Daoy (cell line): Measurements from ENCODE around the gene P2RX1. TPM values are rescaled to one million over a fixed set of nuclear protein-coding genes. Genes with fewer than 3 reads are reported as not detected.

ENCODE experiments used
- DNase-seq: peaks from one replicate; pipeline ENCODE4 v3.0.0-alpha.2; 2015; ENCODE audit warnings: low read depth
- total RNA-seq: library from RNA; depleted of rRNA; stranded (reverse); fragments of >200 nt; shearing (Covaris generic); gene quantifications from 2 replicates; pipeline ENCODE4 v1.2.3, GENCODE V29; 2014; rRNA removed

P2RX1 gene
- not detected in 2 replicates for total RNA-seq

DNA sequence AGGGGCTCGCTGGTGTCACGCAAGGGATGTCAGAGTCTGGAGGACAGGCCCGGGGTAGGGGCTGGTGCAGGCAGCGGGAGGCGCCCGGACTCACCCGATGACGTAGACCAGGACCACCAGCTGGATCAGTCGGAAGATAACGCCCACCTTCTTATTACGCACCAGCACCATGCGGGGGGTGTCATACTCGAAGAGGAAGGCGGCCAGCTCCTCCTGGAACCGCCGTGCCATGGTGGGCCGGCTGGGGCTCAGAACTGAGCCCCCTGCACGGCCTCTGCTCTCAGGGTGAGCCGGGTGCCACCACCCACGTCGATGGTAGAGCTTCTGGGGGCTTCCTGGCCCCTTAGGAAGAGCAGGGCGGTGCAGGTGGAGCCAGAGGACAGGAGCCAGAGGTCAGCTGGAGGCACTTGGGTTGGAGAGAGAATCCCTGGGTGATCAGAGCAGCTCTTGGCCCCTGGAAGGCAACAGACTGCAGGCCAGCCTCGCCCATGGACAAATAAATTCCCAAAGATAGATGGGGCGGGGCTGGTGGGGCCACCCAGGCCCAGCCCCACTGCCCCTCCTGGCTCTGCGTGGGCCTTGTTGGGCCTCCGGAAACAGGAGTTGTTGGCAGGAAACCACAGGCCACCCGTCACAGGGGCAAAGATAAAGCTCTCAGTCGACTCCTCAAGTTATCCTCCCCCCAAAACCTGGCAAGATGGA lies at the start of gene P2RX1:
Gene P2RX1 (minus strand): TSS at position 471 of the 702 bp plus-strand sequence. CDS start 240 bp downstream, at position 231.
- DNase-seq = peak; percentile 60

- peak; percentile 72 for DNase-seq
These were observed 49.0 kb upstream of the P2RX1 start for GRCh38 chr17:3965118-3965800.

DNA sequence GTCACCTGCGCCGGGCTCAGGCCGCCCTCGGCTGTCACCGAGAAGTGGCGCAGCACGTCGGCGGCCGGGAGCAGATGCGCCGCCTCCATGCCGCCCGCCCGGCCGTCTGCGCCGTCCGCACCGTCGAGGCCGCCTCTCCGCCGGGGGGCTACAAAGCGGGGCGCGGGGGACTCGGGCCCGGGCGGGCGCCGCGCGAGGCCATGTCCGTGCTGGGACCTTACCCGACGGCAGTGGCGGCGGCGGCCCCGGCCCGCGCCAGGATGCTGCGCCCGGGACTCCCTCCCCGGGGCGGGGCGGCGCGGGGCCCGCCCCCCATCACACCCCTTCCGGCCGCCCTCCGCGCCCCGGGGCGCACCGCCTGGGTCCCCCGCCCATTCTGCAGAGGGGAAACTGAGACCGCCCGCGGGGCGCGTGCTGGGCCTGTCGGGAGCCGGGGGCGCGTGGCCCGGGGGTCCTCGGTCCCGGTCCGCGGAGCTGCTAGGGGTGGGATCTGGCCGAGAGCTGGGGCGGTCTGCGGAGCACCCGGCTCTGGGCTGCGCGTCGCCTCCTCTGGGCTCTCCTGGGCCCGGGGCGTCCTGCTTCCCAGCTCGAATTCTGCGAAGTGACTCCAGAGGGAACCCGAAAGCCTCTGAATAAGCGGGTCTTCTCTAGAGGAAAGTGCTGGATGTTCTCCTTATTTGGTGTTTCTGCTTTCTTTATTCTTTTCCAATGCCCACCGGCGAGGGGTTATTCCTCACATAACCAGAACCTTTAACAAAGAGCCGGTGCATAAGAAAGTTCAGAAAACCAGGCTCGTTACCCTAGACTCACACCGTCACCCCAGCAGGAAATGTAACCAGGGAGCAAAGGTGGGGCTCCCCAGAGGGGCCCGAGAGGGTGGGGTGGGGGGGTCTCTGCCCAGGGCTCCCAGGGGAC lies 48.2 kb upstream of the P2RX1 start, which contains the start of gene ATP2A3:
Gene ATP2A3 (minus strand): TSS at position 235 of the 915 bp plus-strand sequence. CDS start 146 bp downstream, at position 89.
- peak; percentile 42 for DNase-seq

DNA sequence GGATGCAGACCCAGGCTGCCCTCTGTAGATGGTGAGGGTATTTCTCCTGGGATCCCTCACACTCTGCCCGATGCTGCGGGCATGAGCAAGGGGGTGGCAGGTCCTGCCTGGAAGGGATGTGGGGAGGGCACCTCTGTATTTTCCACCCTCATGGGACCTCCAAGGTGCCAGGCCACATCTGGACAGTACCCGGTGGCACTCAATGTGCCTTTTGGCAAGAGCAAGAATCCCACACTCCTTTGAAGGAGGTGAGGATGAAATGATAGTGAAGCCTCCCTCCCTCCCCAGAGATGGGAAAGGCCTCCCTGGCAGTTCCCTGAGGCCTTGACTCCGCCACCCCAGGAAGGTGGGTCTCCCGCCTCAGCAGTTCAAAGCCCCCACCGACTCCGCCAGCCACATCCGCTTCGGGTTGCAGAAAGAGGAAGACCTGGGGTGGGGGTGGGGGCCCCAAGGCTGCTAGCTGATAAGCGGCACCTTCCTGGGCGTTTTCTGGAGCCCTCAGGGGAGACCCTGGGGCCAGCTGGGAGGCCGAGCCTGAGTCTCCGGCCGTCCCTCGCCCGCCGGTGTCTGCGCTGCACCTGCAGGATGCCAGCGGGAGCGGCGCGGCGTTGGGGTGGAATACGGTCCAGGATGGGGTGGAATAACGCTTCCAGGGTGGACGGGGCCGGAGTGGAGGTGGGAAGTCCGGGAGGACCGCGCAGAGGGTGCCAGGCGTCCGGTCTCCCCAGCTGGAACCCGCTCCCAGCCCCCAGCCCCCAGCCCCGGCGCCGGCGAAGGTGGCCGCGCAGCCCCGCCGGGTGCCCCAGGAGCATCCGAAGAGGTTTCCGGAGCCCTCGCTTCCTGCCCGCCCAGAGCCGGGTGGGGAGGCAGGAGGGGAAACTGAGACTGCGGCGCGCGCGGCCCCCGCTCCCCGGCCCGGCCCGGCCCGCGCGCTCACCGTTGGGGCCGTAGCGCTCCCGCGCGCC lies 47.3 kb upstream of the P2RX1 start:
- no peak for DNase-seq

DNA sequence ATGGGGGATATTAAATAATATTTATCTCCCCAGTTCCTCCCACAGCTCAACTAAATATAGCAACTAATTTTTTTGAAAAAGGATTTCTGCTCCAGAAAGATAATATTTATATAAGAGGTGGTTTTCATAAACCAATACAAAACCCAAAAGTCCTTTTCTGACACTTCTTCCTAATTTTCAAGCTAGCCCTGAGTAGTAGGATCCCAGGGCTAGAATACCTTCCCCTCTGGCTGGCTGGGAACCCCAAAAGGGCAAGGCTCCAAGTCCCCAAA lies 46.6 kb upstream of the P2RX1 start:
- DNase-seq = no peak

DNA sequence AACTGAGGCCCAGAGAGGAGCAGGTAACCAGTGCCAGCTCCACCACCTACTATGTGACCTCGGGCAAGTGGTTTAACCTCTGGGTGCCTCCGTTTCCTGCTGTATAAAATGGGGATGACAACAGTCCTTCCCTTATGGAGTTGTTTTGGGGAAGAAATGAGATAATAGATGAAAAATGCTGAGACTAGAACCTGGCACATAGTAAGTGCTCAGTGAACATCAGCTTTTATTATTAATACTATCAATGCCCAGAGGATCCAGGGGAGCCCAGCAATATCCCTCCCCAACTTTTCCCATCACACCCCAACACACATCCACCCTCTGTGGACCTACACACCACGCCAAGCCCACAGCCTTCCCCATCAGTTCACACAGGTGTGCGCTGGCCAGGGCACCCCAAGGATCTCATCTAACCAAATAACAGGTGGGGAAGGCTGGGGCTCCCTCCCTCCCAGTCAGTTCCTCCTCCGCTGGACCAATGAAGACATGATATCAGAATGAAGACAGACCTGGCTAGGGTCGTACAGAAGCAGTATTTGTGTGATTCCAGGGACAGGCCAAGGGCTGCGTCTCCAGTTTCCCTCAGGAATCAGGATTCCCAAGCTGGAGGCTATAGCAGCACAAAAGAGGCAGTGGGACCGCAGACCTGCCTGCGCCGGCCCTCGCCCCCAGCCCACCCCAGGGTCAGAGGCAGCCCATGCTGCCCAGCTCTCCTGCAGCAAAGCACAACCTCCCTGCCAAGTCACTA lies 46.1 kb upstream of the P2RX1 start:
- no peak for DNase-seq

DNA sequence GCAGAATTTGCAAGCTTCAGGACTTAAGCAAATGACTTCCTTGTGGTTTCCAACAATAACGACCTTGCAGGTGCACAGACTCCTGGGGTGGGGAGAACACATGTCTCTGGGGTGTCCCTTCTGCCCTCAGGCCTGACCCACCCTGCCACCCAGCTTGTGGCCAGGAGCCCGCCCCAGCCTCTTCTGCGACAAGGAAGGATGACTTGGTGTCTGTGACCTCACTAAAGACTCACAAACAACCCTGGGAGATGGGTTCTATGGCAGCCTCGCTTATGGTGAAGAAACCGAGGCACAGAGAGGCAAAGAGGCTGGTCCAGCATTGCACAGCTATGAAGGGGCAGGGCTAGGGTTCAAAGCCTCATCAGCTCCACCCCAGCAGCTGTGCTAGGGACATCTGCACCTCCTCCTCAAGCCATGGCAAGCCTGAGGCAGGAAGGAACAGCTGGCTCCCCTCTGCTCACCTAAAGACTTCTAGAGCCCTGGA lies 45.3 kb upstream of the P2RX1 start:
- no peak for DNase-seq

DNA sequence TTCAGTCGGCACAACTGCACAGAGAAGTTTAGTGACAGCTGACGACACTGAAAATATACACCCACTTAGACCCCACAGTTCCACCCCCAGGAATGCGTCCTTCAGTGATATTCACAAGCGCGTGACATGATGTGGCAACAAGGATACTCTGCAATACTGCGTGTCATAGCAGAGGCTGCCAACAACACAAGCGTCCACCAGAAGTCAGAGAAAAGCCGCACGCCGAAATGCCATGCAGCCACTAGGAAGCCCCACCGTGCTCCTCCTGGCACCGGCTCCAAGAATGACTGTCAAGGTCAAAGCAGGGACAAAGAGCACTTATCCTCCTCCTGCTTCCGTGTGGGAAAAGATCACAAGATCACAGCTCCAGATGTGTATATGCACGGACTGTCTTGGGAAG lies 44.5 kb upstream of the P2RX1 start:
- DNase-seq = no peak

DNA sequence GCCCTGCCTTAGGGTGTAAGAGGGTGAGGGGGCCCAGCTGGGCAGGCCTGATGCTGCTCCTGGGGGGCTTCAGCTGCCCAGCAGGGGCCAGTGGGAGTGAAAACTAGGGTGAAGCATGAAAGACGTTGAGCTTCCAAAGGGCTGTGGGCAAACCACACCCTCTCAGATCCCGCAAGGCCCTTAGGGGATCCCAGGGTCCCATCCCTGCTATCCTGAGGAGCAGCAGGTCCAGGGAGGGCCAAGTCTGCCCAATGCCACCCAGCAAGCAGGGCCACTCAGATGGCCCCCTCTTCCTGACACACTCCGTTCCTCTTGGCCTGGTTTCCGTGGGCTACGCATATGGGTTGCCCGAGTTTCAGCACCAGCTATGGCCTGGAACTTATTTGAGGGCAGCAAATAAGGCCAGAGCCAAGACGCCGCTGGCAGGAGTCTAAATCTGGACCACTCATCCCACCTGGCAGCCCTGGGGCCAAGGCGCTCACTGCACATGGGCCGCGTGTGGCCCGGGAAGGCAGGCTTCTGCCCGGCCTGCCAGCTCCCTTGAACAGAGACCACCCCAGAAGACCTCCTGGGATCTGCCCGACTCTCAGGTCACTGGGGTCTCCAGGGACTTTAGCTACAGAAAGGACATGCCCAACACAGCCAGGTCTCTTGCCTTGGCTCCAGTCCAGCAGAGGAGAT lies 43.8 kb upstream of the P2RX1 start:
- no peak for DNase-seq

- peak; percentile 75 for DNase-seq
These were observed 43.1 kb upstream of the P2RX1 start for GRCh38 chr17:3959295-3959899.

- DNase-seq = no peak
These were observed 41.7 kb upstream of the P2RX1 start for GRCh38 chr17:3957735-3958599.

- no peak for DNase-seq
These were observed 40.7 kb upstream of the P2RX1 start for GRCh38 chr17:3956983-3957382.

DNA sequence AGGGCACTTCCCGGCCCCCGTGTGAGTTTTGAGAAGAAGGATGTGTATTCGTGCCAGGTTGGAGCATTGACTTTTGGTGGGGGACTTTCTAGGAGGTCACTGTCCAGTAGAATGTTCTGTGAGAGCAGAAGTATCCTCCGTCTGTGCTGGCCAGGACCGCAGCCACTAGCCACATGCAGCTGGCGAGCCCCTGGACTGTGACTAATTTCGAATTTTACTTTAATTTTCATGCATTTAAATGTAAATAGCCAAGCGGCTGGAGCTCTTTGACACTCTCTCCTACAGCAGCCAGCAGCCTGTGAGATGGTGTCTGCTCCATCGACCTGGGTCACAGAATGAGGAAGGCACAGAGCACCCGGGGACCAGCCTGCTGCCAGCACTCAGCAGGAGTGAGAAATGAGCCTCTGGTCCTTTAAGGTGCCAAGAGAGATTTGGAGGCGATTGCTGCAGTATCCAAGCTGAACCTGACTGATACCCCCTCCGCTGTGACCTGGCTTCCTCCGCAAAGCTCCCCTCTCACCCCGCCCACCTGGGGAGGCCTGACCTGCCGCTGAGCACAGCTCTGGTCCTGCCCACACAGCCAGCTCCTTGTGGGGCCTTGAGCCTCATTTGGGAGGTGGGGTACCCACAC lies 40.2 kb upstream of the P2RX1 start:
- DNase-seq = no peak

DNA sequence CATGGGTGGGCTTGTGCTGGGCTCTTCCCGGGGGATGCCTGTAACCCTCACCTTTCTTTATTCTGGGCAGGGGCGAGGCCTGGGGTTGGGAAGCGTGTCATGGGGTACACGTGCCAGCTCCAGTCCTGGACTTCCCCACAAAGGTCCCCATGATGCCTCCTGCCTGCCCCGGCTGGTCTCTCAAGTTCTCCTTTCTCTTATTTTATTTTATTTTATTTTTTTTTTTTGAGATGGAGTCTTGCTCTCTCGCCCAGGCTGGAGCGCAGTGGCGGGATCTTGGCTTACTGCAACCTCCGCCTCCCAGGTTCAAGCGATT lies 39.4 kb upstream of the P2RX1 start:
- DNase-seq = no peak

GRCh38 chr17:3954976-3955672 lies 38.9 kb upstream of the P2RX1 start:
- no peak for DNase-seq

DNA sequence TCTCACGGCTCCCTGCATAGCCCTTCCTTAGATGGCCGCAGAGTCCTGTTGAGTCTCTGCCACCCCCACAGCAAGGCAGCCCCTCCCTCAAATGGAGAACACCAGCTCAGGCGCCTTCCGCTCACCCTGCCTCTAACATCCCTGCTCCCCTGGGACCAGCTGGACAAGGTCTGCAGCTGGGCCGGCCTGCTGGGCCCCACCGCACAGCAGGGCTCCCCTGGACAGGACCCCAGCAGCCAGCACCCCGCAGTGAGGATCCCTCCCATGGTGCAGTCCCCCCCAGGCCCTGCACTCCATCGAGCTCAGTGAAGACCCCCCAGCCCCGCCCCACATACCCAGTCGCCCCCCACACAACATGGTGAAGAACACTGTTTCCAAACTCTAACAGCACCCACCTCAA lies 37.8 kb upstream of the P2RX1 start:
- DNase-seq = no peak

- DNase-seq = no peak
These were observed 37.3 kb upstream of the P2RX1 start for GRCh38 chr17:3953542-3953941.
